Measurements from ENCODE around the gene CNGB1. TPM values are rescaled to one million over a fixed set of nuclear protein-coding genes. Genes with fewer than 3 reads are reported as not detected.

Gene CNGB1
- total RNA-seq, 1 experiment from 2014 or later: 0.04 TPM

GRCh38 chr16:57997528-57998265 is 26.8 kb upstream of the CNGB1 start:
- ChIA-PET POLR2A (ENCODE audit: unreplicated experiment) (no interaction called here), CTCF (no interaction called here)
- TF ChIP-seq EZH2phosphoT487 (IDR thresholded peaks at IDR 0.05; ENCODE audit: borderline replicate concordance, low read length) (no peak), EZH2 (IDR thresholded peaks at IDR 0.05; ENCODE audit: low read length, unreplicated experiment) (no peak), CTCF (conservative IDR thresholded peaks at IDR 0.05; ENCODE audit: low read depth, low read length) (no peak)
- intact Hi-C loops (cut with micrococcal nuclease): no loop called here
- H3K36me3 ChIP-seq (ENCODE audit: low read depth, low read length): no peaks in the 10 kb centered on the region
- H3K9me2 ChIP-seq (replicated peaks; ENCODE audit: low read length): no peaks in the 10 kb centered on the region
- H3K27ac ChIP-seq (ENCODE audit: low read length): no peak overlapping the region
- no peak overlapping the region; the same call in 1 of the 2 replicates for H3K4me2 ChIP-seq (ENCODE audit: low read length)
- BruUV-seq (replicated peaks): no TSS peak
- H3K27me3 ChIP-seq (ENCODE audit: low read length): no peaks in the 10 kb centered on the region
- no peaks in the 10 kb centered on the region for H4K20me1 ChIP-seq (ENCODE audit: low read length)
- no peak for ATAC-seq
- peaks cover 24% of the 10 kb centered on the region for H3K4me1 ChIP-seq (ENCODE audit: insufficient read depth, low read length)
- H3K4me3 ChIP-seq (ENCODE audit: low read length): no peak overlapping the region
- no peaks in the 10 kb centered on the region for H3K9me3 ChIP-seq (ENCODE audit: low read length)
- no peak for DNase-seq
- no peaks in the 10 kb centered on the region for H3F3A ChIP-seq (ENCODE audit: low read length, unreplicated experiment)
- no peak overlapping the region for H2AFZ ChIP-seq (ENCODE audit: low read length)
- H3K9ac ChIP-seq (ENCODE audit: low read length): no peak overlapping the region
- no peaks in the 10 kb centered on the region for H3K79me2 ChIP-seq (ENCODE audit: low read length)

GRCh38 chr16:57997176-57997527 is 26.2 kb upstream of the CNGB1 start:
- POLR2A ChIA-PET (ENCODE audit: unreplicated experiment): no interaction called here
- intact Hi-C loops (cut with micrococcal nuclease): no loop called here
- H3K4me1 ChIP-seq (ENCODE audit: insufficient read depth, low read length): peaks cover 24% of the 10 kb centered on the region

More at GRCh38 chr16:57997176-57997527, 26.2 kb upstream of the CNGB1 start:
- ATAC-seq (no peak), DNase-seq (no peak)
- TF ChIP-seq EZH2 (IDR thresholded peaks at IDR 0.05; ENCODE audit: low read length, unreplicated experiment): no peak
- TF ChIP-seq CTCF (conservative IDR thresholded peaks at IDR 0.05; ENCODE audit: low read depth, low read length): no peak
- no peak for TF ChIP-seq EZH2phosphoT487 (IDR thresholded peaks at IDR 0.05; ENCODE audit: borderline replicate concordance, low read length)
- H3F3A ChIP-seq (ENCODE audit: low read length, unreplicated experiment): no peaks in the 10 kb centered on the region
- CTCF ChIA-PET: no interaction called here
- H3K4me3 ChIP-seq (ENCODE audit: low read length): no peak overlapping the region
- H3K4me2 ChIP-seq (ENCODE audit: low read length): no peak overlapping the region
- no peaks in the 10 kb centered on the region for H3K9me3 ChIP-seq (ENCODE audit: low read length)
- H4K20me1 ChIP-seq (ENCODE audit: low read length): no peaks in the 10 kb centered on the region
- H2AFZ ChIP-seq (ENCODE audit: low read length): no peak overlapping the region
- H3K79me2 ChIP-seq (ENCODE audit: low read length): no peaks in the 10 kb centered on the region
- no peak overlapping the region for H3K9ac ChIP-seq (ENCODE audit: low read length)
- H3K27me3 ChIP-seq (ENCODE audit: low read length): no peaks in the 10 kb centered on the region
- no peaks in the 10 kb centered on the region for H3K9me2 ChIP-seq (replicated peaks; ENCODE audit: low read length)
- H3K27ac ChIP-seq (ENCODE audit: low read length): no peak overlapping the region
- no peaks in the 10 kb centered on the region for H3K36me3 ChIP-seq (ENCODE audit: low read depth, low read length)
- no TSS peak for BruUV-seq (replicated peaks)

Measured in PC-3 (cell line).